Panc1 (cell line): ENCODE measurements around the gene CKLF.

Experiments
- POLR2AphosphoS5 ChIP-seq: IDR thresholded peaks from 2 replicates; pipeline ENCODE4 v1.6.1; 2012; ENCODE audit warnings: mild to moderate bottlenecking, low read depth, low read length, moderate library complexity
- REST ChIP-seq, 2 experiments: IDR thresholded peaks; 2 replicates each; pipeline ENCODE4 v1.6.1; 2011 to 2012; ENCODE audit warnings: low read depth in 2 of 2, control low read depth in 1 of 2, low read length in 1 of 2, mild to moderate bottlenecking in 1 of 2, moderate library complexity in 1 of 2; ENCODE audit not compliant: insufficient read depth in 1 of 2
- SIN3A ChIP-seq: IDR thresholded peaks from 2 replicates; pipeline ENCODE4 v1.6.1; 2012; ENCODE audit warnings: low read depth, mild to moderate bottlenecking, low read length, moderate library complexity, borderline replicate concordance; ENCODE audit not compliant: insufficient read depth
- TCF7L2 ChIP-seq: IDR thresholded peaks from 2 replicates; pipeline ENCODE4 v1.6.1; 2011; ENCODE audit warnings: mild to moderate bottlenecking, low read depth, low read length, inconsistent platforms
- TF ChIP-seq, protein P1 (sequence below): fragments of 450-650 bp; IDR thresholded peaks from 2 replicates; pipeline ENCODE4 v1.5.1; 2017; ENCODE audit warnings: mild to moderate bottlenecking

GRCh38 chr16:66544016-66544757, 8.2 kb upstream of the CKLF start:
- TF ChIP-seq, protein P1, sequence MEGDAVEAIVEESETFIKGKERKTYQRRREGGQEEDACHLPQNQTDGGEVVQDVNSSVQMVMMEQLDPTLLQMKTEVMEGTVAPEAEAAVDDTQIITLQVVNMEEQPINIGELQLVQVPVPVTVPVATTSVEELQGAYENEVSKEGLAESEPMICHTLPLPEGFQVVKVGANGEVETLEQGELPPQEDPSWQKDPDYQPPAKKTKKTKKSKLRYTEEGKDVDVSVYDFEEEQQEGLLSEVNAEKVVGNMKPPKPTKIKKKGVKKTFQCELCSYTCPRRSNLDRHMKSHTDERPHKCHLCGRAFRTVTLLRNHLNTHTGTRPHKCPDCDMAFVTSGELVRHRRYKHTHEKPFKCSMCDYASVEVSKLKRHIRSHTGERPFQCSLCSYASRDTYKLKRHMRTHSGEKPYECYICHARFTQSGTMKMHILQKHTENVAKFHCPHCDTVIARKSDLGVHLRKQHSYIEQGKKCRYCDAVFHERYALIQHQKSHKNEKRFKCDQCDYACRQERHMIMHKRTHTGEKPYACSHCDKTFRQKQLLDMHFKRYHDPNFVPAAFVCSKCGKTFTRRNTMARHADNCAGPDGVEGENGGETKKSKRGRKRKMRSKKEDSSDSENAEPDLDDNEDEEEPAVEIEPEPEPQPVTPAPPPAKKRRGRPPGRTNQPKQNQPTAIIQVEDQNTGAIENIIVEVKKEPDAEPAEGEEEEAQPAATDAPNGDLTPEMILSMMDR, result no peak
- TF ChIP-seq POLR2AphosphoS5 (no peak), SIN3A (no peak), REST (IDR thresholded peaks at IDR 0.05; ENCODE audit: insufficient read depth in 1 of 2, low read depth in 2 of 2, low read length in 1 of 2) (no peak), TCF7L2 (no peak)
